Colon (tissue), 2 donors: ENCODE measurements around the gene PCK2.
"Not testable (repeated sequence)": the region's sequence is repeated elsewhere in the genome, so short reads cannot be mapped to it uniquely, and the experiment has no call there.

Experiments
- FAIRE-seq: peaks from 2 replicates; lab custom pipeline; 2012; peaks lifted over from hg19 to GRCh38; lab: Jason Lieb, UNC
- donor health status: control.
- donor health status: control.

PCK2 gene

GRCh38 chr14:24093901-24094840, at the start of gene PCK2:
PCK2 (plus strand) TSS chr14:24094311; CDS start chr14:24094406, 95 bp downstream.
- no peak for FAIRE-seq

GRCh38 chr14:24049002-24049401, 45.1 kb upstream of the PCK2 start:
- FAIRE-seq, result not testable (repeated sequence)

- not testable (repeated sequence) for FAIRE-seq
Measured at GRCh38 chr14:24050753-24051152, 43.4 kb upstream of the PCK2 start.

GRCh38 chr14:24051176-24051788, 42.8 kb upstream of the PCK2 start:
- FAIRE-seq, result no peak

- no peak for FAIRE-seq
Measured at GRCh38 chr14:24051789-24052655, 42.1 kb upstream of the PCK2 start, which contains the start of gene CARMIL3. CARMIL3 (plus strand) TSS chr14:24052009; CDS start chr14:24052154, 145 bp downstream.

GRCh38 chr14:24052656-24053547, 41.2 kb upstream of the PCK2 start:
- FAIRE-seq, result no peak

GRCh38 chr14:24053548-24054323, 40.4 kb upstream of the PCK2 start:
- FAIRE-seq, result no peak

GRCh38 chr14:24054324-24054641, 39.8 kb upstream of the PCK2 start:
- FAIRE-seq, result no peak

- no peak for FAIRE-seq
Measured at GRCh38 chr14:24054646-24055045, 39.5 kb upstream of the PCK2 start.

GRCh38 chr14:24055971-24056799, 37.9 kb upstream of the PCK2 start:
- FAIRE-seq, result no peak

- no peak for FAIRE-seq
Measured at GRCh38 chr14:24056800-24057184, 37.3 kb upstream of the PCK2 start.

- no peak for FAIRE-seq
Measured at GRCh38 chr14:24057271-24057670, 36.8 kb upstream of the PCK2 start.

- FAIRE-seq, result no peak
Measured at GRCh38 chr14:24057867-24058259, 36.2 kb upstream of the PCK2 start.

GRCh38 chr14:24058260-24058950, 35.7 kb upstream of the PCK2 start:
- FAIRE-seq, result no peak

GRCh38 chr14:24058951-24059475, 35.1 kb upstream of the PCK2 start:
- FAIRE-seq, result no peak

- FAIRE-seq, result no peak
Measured at GRCh38 chr14:24059841-24060388, 34.2 kb upstream of the PCK2 start.

GRCh38 chr14:24060443-24060842, 33.7 kb upstream of the PCK2 start:
- no peak for FAIRE-seq
